Measurements from ENCODE around the gene SGO2.

DNA sequence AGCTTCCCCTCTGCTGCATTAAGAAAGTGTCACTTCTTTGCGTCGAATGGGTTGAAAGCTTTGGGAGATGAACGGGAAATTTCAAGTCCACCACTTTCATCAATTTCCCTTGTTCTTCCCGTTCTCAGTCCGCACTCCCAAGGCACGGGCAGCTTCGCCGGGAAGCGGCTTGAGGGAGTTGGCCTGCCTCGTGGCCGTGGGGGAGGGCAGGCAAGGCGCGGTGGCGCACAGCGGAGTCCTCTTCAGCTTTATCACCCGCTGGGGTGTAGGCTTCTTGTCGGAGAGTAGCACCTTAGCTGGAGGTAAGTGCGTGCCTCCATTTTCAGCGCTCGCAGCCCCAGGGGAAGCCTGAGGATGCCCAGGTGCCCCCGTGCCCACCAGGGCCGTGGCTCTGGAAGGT, 36.0 kb upstream of the SGO2 start:
- TF ChIP-seq, protein P1, sequence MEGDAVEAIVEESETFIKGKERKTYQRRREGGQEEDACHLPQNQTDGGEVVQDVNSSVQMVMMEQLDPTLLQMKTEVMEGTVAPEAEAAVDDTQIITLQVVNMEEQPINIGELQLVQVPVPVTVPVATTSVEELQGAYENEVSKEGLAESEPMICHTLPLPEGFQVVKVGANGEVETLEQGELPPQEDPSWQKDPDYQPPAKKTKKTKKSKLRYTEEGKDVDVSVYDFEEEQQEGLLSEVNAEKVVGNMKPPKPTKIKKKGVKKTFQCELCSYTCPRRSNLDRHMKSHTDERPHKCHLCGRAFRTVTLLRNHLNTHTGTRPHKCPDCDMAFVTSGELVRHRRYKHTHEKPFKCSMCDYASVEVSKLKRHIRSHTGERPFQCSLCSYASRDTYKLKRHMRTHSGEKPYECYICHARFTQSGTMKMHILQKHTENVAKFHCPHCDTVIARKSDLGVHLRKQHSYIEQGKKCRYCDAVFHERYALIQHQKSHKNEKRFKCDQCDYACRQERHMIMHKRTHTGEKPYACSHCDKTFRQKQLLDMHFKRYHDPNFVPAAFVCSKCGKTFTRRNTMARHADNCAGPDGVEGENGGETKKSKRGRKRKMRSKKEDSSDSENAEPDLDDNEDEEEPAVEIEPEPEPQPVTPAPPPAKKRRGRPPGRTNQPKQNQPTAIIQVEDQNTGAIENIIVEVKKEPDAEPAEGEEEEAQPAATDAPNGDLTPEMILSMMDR (IDR thresholded peaks at IDR 0.05; ENCODE audit: low read length), result no peak
- TF ChIP-seq EZH2 (optimal IDR thresholded peaks at IDR 0.05; ENCODE audit: low read depth, low read length) (no peak), EZH2phosphoT487 (IDR thresholded peaks at IDR 0.05; ENCODE audit: low read length) (no peak)

Data from MM.1S (cell line).